ENCODE measurements around the gene CADPS. TPM values are rescaled to one million over a fixed set of nuclear protein-coding genes. Genes with fewer than 3 reads are reported as not detected.

The CADPS gene
- polyA plus RNA-seq, 3 donors, result not detected

- WGBS (ENCODE audit: insufficient coverage), result 98% methylated on average over 6 of the region's 7 CpGs
- no peak overlapping the region for H2AFZ ChIP-seq (ENCODE audit: insufficient read depth, low read depth, low read length, poor library complexity, severe bottlenecking)
- H3K4me1 Mint-ChIP-seq, result no peaks in the 10 kb centered on the region
These were observed 42.7 kb downstream of the CADPS start for GRCh38 chr3:62832553-62832952.

GRCh38 chr3:62830727-62831322 lies 44.4 kb downstream of the CADPS start:
- no peak for DNase-seq
- Histone ChIP-seq H4K20me1 (ENCODE audit: insufficient read depth, low read length) (no peaks in the 10 kb centered on the region), H3K27me3 (ENCODE audit: control insufficient read depth in 2 of 2, insufficient read depth in 2 of 2, low read length in 2 of 2) (no peaks in the 10 kb centered on the region), H3K4me2 (replicated peaks; ENCODE audit: extremely low read depth, low read length, poor library complexity, severe bottlenecking) (no peak overlapping the region), H2AFZ (ENCODE audit: insufficient read depth, low read depth, low read length, poor library complexity, severe bottlenecking) (no peak overlapping the region), H3K27ac (ENCODE audit: low read depth in 1 of 2, low read length in 2 of 2) (no peak overlapping the region), H3K9ac (ENCODE audit: insufficient read depth, low read length, poor library complexity, severe bottlenecking) (no peak overlapping the region), H3K36me3 (replicated peaks in 1 of 2; ENCODE audit: control insufficient read depth in 1 of 2, insufficient read depth in 2 of 2, low read length in 2 of 2) (no peaks in the 10 kb centered on the region), H3K4me3 (replicated peaks in 1 of 3; ENCODE audit: low read depth in 2 of 3, low read length in 3 of 3) (no peak overlapping the region), H3K9me3 (replicated peaks in 1 of 2; ENCODE audit: control insufficient read depth in 1 of 2, insufficient read depth in 1 of 2, low read length in 2 of 2) (no peaks in the 10 kb centered on the region), H3K4me1 (ENCODE audit: control insufficient read depth in 1 of 2, insufficient read depth in 2 of 2, low read length in 2 of 2) (no peaks in the 10 kb centered on the region), H3K79me2 (ENCODE audit: insufficient read depth, low read length) (no peaks in the 10 kb centered on the region)
- intact Hi-C loops (cut with micrococcal nuclease), result no loop called here
- TF ChIP-seq CTCF (IDR thresholded peaks at IDR 0.05), result no peak
- peaks cover 0 to 2% (median 0%) of the 10 kb centered on the region in 7 donors for H3K9me3 Mint-ChIP-seq
- H3K27ac Mint-ChIP-seq, result no peak overlapping the region
- no peaks in the 10 kb centered on the region for H3K4me1 Mint-ChIP-seq
- no peak overlapping the region for H3K4me3 Mint-ChIP-seq
- no CpG with 5 or more reads among the region's 2 CpGs for WGBS (ENCODE audit: insufficient coverage)
- peaks cover 0 to 2% (median 0%) of the 10 kb centered on the region in 3 donors for H3K27me3 Mint-ChIP-seq (ENCODE audit: low read depth in 3 of 3)
- no peaks in the 10 kb centered on the region for H3K36me3 Mint-ChIP-seq

More at GRCh38 chr3:62832553-62832952, 42.7 kb downstream of the CADPS start:
- H4K20me1 ChIP-seq (ENCODE audit: insufficient read depth, low read length), result no peaks in the 10 kb centered on the region
- no peaks in the 10 kb centered on the region for H3K4me1 ChIP-seq (ENCODE audit: control insufficient read depth in 1 of 2, insufficient read depth in 2 of 2, low read length in 2 of 2)
- Mint-ChIP-seq H3K36me3 (no peaks in the 10 kb centered on the region), H3K27me3 (ENCODE audit: low read depth in 3 of 3) (no peaks in the 10 kb centered on the region), H3K9me3 (peaks cover 0 to 3% (median 0%) of the 10 kb centered on the region in 7 donors), H3K27ac (no peak overlapping the region), H3K4me3 (no peak overlapping the region)
- H3K27me3 ChIP-seq (ENCODE audit: control insufficient read depth in 2 of 2, insufficient read depth in 2 of 2, low read length in 2 of 2), result no peaks in the 10 kb centered on the region
- no peaks in the 10 kb centered on the region for H3K36me3 ChIP-seq (replicated peaks in 1 of 2; ENCODE audit: control insufficient read depth in 1 of 2, insufficient read depth in 2 of 2, low read length in 2 of 2)
- H3K9me3 ChIP-seq (replicated peaks in 1 of 2; ENCODE audit: control insufficient read depth in 1 of 2, insufficient read depth in 1 of 2, low read length in 2 of 2), result no peaks in the 10 kb centered on the region
- no peak for TF ChIP-seq CTCF (IDR thresholded peaks at IDR 0.05)
- DNase-seq, result no peak
- no peak overlapping the region for H3K27ac ChIP-seq (ENCODE audit: low read depth in 1 of 2, low read length in 2 of 2)
- H3K4me2 ChIP-seq (replicated peaks; ENCODE audit: extremely low read depth, low read length, poor library complexity, severe bottlenecking), result no peak overlapping the region
- intact Hi-C loops (cut with micrococcal nuclease), result no loop called here
- no peak overlapping the region for H3K9ac ChIP-seq (ENCODE audit: insufficient read depth, low read length, poor library complexity, severe bottlenecking)
- no peak overlapping the region for H3K4me3 ChIP-seq (replicated peaks in 1 of 3; ENCODE audit: low read depth in 2 of 3, low read length in 3 of 3)
- no peaks in the 10 kb centered on the region for H3K79me2 ChIP-seq (ENCODE audit: insufficient read depth, low read length)
